ENCODE results near the gene SCN9A.
"Not testable (repeated sequence)": the region's sequence is repeated elsewhere in the genome, so short reads cannot be mapped to it uniquely, and the experiment has no call there.

Gene SCN9A

GRCh38 chr2:166331468-166331867 lies 44.3 kb downstream of the SCN9A start:
- no peaks in the 10 kb centered on the region for H3K4me1 ChIP-seq
- no peaks in the 10 kb centered on the region for H3K9me3 ChIP-seq (replicated peaks in 1 of 11)
- no peak for TF ChIP-seq Cebpa-rat (IDR thresholded peaks at IDR 0.05)
- H4K20me1 ChIP-seq: no peaks in the 10 kb centered on the region
- no peak overlapping the region for H3K27ac ChIP-seq
- no peak overlapping the region for H3K9ac ChIP-seq
- H3K27me3 ChIP-seq: no peaks in the 10 kb centered on the region
- H3K4me2 ChIP-seq: no peak overlapping the region
- H3K4me3 ChIP-seq: no peak overlapping the region
- H3K36me3 ChIP-seq: no peaks in the 10 kb centered on the region

- Histone ChIP-seq H3K9ac (no peak overlapping the region), H3K27me3 (no peaks in the 10 kb centered on the region), H3K4me3 (no peak overlapping the region), H3K4me1 (no peaks in the 10 kb centered on the region), H3K36me3 (no peaks in the 10 kb centered on the region), H3K9me3 (replicated peaks in 1 of 11) (no peaks in the 10 kb centered on the region), H4K20me1 (no peaks in the 10 kb centered on the region), H3K4me2 (no peak overlapping the region), H3K27ac (no peak overlapping the region)
- TF ChIP-seq Cebpa-rat (IDR thresholded peaks at IDR 0.05): no peak
These were observed 46.3 kb downstream of the SCN9A start for GRCh38 chr2:166329465-166329864.

GRCh38 chr2:166328147-166328546 lies 47.6 kb downstream of the SCN9A start:
- no peak for TF ChIP-seq Cebpa-rat (IDR thresholded peaks at IDR 0.05)
- Histone ChIP-seq H4K20me1 (no peaks in the 10 kb centered on the region), H3K27ac (no peak overlapping the region), H3K4me1 (no peaks in the 10 kb centered on the region), H3K9me3 (replicated peaks in 1 of 11) (no peaks in the 10 kb centered on the region), H3K27me3 (no peaks in the 10 kb centered on the region), H3K4me3 (no peak overlapping the region), H3K4me2 (no peak overlapping the region), H3K36me3 (no peaks in the 10 kb centered on the region), H3K9ac (no peak overlapping the region)

- no peak overlapping the region for H3K9ac ChIP-seq
- H3K4me3 ChIP-seq: no peak overlapping the region
- H3K27ac ChIP-seq: no peak overlapping the region
- no peaks in the 10 kb centered on the region for H3K36me3 ChIP-seq
- H3K4me1 ChIP-seq: no peaks in the 10 kb centered on the region
- H4K20me1 ChIP-seq: peaks cover 0 to 4% (median 0%) of the 10 kb centered on the region in 11 experiments; a peak in 1 of 22 replicates
- no peak overlapping the region for H3K4me2 ChIP-seq
- no peaks in the 10 kb centered on the region for H3K9me3 ChIP-seq (replicated peaks in 1 of 11)
- TF ChIP-seq Cebpa-rat (IDR thresholded peaks at IDR 0.05): no peak
- H3K27me3 ChIP-seq: no peaks in the 10 kb centered on the region
These were observed 54.7 kb downstream of the SCN9A start for GRCh38 chr2:166321076-166321475.

- Histone ChIP-seq H3K9ac (no peak overlapping the region), H4K20me1 (peaks cover 0 to 4% (median 0%) of the 10 kb centered on the region in 11 experiments; a peak in 1 of 22 replicates), H3K4me1 (no peaks in the 10 kb centered on the region), H3K27me3 (no peaks in the 10 kb centered on the region), H3K9me3 (replicated peaks in 1 of 11) (no peaks in the 10 kb centered on the region), H3K4me3 (no peak overlapping the region), H3K4me2 (no peak overlapping the region), H3K36me3 (no peaks in the 10 kb centered on the region; a peak in 1 of 22 replicates), H3K27ac (no peak overlapping the region)
- no peak for TF ChIP-seq Cebpa-rat (IDR thresholded peaks at IDR 0.05)
These were observed 61.6 kb downstream of the SCN9A start for GRCh38 chr2:166314022-166314759.

GRCh38 chr2:166312863-166313262 lies 62.9 kb downstream of the SCN9A start:
- not testable (repeated sequence) for H3K27me3 ChIP-seq; H3K9ac ChIP-seq; H3K4me3 ChIP-seq; H3K36me3 ChIP-seq; H3K4me2 ChIP-seq; H4K20me1 ChIP-seq; H3K9me3 ChIP-seq (replicated peaks in 1 of 11); H3K27ac ChIP-seq; H3K4me1 ChIP-seq

- H3K9ac ChIP-seq: no peak overlapping the region
- H3K4me2 ChIP-seq: no peak overlapping the region
- no peaks in the 10 kb centered on the region for H3K9me3 ChIP-seq (replicated peaks in 1 of 11)
- no peaks in the 10 kb centered on the region for H4K20me1 ChIP-seq
- no peaks in the 10 kb centered on the region for H3K36me3 ChIP-seq
- no peaks in the 10 kb centered on the region for H3K4me1 ChIP-seq
- no peaks in the 10 kb centered on the region for H3K27me3 ChIP-seq
- H3K27ac ChIP-seq: no peak overlapping the region
- no peak for TF ChIP-seq Cebpa-rat (IDR thresholded peaks at IDR 0.05)
- no peak overlapping the region for H3K4me3 ChIP-seq
These were observed 68.4 kb downstream of the SCN9A start for GRCh38 chr2:166307326-166307725.

- H3K36me3 ChIP-seq: no peaks in the 10 kb centered on the region
- H3K9me3 ChIP-seq (replicated peaks in 1 of 11): no peaks in the 10 kb centered on the region
- H3K27ac ChIP-seq: no peak overlapping the region
- H3K4me1 ChIP-seq: no peaks in the 10 kb centered on the region
- no peak overlapping the region for H3K4me2 ChIP-seq
- H3K9ac ChIP-seq: no peak overlapping the region
- no peak overlapping the region for H3K4me3 ChIP-seq
- H4K20me1 ChIP-seq: no peaks in the 10 kb centered on the region
- TF ChIP-seq Cebpa-rat (IDR thresholded peaks at IDR 0.05): peak in 2 of 11 experiments; percentile 67; a peak in 4 of 22 replicates
- H3K27me3 ChIP-seq: no peaks in the 10 kb centered on the region
These were observed 71.1 kb downstream of the SCN9A start for GRCh38 chr2:166304656-166305055.

- no peak overlapping the region for H3K27ac ChIP-seq
- H3K36me3 ChIP-seq: no peaks in the 10 kb centered on the region
- H3K4me1 ChIP-seq: no peaks in the 10 kb centered on the region
- no peak overlapping the region for H3K9ac ChIP-seq
- H3K4me3 ChIP-seq: no peak overlapping the region
- TF ChIP-seq Cebpa-rat (IDR thresholded peaks at IDR 0.05): no peak
- H3K9me3 ChIP-seq (replicated peaks in 1 of 11): no peaks in the 10 kb centered on the region
- H3K27me3 ChIP-seq: no peaks in the 10 kb centered on the region
- H3K4me2 ChIP-seq: no peak overlapping the region
- H4K20me1 ChIP-seq: no peaks in the 10 kb centered on the region
These were observed 73.7 kb downstream of the SCN9A start for GRCh38 chr2:166302036-166302435.

GRCh38 chr2:166297951-166298350 lies 77.8 kb downstream of the SCN9A start:
- H3K36me3 ChIP-seq: no peaks in the 10 kb centered on the region
- H3K4me1 ChIP-seq: no peaks in the 10 kb centered on the region
- no peak overlapping the region for H3K4me3 ChIP-seq
- no peak overlapping the region for H3K4me2 ChIP-seq
- H4K20me1 ChIP-seq: no peaks in the 10 kb centered on the region
- H3K9ac ChIP-seq: no peak overlapping the region
- H3K27ac ChIP-seq: no peak overlapping the region
- H3K27me3 ChIP-seq: no peaks in the 10 kb centered on the region
- no peak for TF ChIP-seq Cebpa-rat (IDR thresholded peaks at IDR 0.05)
- H3K9me3 ChIP-seq (replicated peaks in 1 of 11): no peaks in the 10 kb centered on the region
